GM18519 (cell line): ENCODE results near the gene INPP4B.

Experiments
- ATAC-seq: cut with Tn5 transposase; IDR thresholded peaks from one replicate; pipeline ENCODE4 v1.9.1; 2021; ENCODE audit warnings: mild to moderate bottlenecking, moderate library complexity; ENCODE audit not compliant: unreplicated experiment, low FRiP score

Gene INPP4B

DNA sequence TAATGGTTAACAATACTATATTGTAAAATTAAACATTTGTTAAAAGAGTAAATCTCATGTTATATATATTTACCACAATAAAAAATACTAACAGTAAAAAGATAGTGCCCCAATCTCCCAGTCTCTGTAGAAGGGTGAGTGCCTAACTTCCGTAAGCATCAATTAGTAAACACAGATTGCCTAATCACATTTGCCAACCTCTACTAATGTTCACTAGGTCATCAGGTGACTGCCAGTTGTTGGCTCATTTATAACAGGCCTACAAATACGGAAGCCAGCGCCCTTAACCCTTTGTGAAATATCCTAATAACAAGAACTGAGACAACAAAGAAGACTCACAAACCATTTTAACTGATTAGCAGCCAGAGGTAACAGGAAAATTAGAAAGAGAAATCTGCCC lies 345.1 kb downstream of the INPP4B start:
- ATAC-seq = no peak

DNA sequence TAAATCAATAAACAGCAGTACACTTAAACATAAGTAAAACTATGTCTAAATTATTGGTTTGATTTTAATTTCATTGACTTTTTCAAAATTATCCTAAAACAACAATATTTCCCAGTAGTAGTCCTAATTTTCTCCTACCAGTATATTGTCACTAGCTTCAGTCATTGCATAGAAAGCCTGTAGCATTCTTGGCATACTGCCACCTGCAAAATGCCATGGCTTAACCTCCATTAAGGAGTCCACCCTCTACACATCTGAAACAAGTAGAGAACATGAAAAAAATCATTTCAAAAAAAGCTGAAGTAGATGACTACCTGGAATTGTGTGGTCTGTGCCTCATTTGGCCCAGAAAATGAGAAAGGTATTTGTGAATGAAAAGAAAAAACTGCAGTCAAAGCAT lies 348.5 kb downstream of the INPP4B start:
- no peak for ATAC-seq

GRCh38 chr4:142493255-142494110 lies 352.6 kb downstream of the INPP4B start:
- ATAC-seq = no peak

DNA sequence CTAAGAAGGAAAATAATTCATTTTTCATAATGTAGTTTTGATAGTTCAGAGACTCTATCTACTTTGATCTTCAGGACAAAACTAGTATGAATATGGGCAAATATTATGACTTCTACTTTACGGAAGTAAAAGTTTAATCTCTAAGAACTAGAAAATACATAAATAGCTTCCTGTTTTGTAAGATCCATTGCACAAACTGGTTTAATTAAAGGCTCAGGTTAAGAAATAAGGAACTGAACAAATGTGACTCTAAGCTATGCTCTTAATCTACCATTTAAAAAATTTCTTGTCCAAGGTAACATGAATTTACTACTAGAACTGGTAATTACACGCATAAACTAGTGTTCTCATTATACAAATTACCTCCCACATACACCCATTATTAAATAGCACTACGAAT lies 360.6 kb downstream of the INPP4B start:
- no peak for ATAC-seq

- ATAC-seq = no peak
Measured at GRCh38 chr4:142480244-142480643, 365.9 kb downstream of the INPP4B start.

GRCh38 chr4:142475663-142476062 lies 370.4 kb downstream of the INPP4B start:
- no peak for ATAC-seq

- no peak for ATAC-seq
Measured at GRCh38 chr4:142474398-142475087, 371.6 kb downstream of the INPP4B start.

DNA sequence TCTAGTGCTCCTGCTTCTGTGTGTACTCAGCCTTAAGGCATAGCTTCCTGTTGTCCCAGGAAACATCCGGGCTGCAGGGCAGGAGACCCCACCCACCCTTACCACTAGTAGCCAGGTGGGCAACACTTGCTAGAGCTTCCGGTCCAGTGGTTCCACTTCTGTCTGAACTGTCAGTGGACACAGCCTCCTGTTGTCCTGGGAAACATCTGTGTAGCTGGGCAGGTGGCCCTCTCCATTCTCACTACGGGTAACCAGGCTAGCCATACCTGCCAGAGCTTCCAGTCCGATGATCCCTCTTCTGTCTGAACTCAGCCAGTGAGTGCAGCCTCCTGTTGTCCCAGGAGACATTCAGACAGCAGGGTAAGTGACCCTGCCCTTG lies 372.2 kb downstream of the INPP4B start:
- ATAC-seq = no peak

DNA sequence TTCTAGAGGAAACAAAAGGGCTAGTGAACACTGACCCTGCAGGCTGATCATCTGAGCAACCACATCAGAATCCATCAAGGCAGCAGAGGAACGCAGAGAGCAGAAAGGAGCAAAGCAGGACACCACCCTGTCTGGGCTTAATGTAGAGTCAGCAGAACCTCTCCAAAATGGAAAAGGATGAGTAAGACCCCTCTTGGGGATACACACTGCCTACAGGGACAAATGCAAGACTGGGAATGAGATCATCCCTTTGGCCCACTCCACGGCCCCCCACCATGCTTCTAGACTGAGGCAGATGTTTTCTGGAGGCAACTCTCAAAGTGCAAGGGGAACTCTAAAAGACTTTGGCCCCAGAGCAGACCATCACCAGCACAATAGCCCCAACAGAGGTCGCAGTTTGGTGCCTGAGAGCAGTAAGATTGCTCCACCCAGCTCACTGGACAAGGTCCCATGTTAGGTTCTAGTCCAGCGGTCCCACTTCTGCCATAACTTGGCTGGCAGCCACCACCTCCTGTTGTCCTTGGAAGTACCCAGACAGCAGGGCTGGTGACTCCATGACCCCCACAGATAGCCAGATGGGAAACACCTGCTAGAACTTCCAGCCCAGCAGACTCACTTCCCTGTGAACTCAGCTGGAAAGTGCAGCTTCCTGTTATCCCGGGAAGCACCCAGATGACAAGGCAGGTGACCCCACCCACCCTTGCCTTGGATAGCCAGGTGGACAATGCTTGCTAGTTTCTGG lies 372.7 kb downstream of the INPP4B start:
- no peak for ATAC-seq

DNA sequence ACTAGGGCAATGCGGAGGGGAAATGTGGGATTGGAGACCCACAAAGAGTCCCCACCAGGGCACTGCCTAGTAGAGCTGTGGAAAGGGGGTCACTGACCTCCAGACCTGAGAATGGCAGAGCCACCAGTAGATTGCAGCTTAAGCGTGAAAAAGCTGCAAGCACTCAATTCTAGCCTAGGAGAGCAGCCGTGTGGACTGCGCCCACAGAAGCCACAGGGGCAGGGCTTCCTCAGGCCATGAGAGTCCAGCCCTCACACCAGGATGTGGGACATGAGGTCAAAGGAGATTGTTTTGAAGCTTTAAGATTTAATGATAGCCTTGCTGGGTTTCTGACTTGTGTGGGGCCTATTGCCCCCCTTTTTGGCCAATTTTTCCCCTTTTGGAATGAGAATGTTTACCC lies 379.0 kb downstream of the INPP4B start:
- ATAC-seq = no peak

- ATAC-seq = no peak
Measured at GRCh38 chr4:142465526-142465925, 380.6 kb downstream of the INPP4B start.

DNA sequence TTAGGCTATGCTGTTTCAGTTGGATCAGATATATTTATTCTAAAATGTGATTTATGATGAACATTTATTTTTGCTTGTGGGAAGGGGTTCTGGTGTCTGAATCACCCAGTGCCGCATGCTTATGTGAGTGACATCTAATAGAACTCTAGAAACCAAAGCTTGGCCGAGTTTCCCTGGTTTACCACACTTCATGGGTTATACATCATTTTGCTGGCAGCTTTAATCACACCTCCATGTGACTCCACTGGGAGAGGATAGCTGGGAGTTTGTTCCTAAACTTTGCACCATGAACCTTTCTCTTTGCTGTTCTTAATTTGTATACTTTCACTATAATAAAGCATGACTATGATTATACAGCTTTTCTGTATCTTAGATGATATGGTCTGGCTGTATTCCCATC lies 382.9 kb downstream of the INPP4B start:
- ATAC-seq = no peak

DNA sequence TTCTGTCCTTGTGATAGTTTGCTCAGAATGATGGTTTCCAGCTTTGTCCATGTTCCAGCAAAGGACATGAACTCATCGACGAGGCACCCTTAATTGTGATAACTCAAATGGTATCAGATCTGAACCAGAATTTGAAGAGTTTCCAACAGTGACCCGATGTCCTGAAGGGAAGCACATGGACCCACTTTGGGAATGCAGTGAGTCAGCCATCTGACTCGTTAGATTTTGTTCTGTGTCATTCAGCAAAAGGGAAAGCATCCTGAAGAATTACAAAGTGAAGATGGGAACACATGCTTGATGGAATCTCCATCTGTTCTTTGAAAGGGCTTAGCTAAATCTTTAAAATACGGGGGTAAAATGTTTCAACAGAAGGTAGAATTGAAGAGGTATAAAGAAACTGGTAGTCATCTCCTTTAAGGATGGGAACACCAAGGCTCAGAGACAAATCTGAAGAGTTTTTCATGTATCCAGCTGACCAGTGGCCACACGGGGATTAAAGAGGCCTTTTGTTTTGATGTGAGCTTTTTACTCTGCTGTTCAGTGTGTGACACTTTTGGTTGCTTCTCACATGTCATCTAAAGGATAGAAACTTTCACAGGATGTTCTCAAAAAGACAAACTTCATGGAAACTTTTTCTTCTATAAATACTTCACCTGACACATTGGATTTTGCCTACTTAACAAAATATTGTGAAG lies 393.8 kb downstream of the INPP4B start:
- no peak for ATAC-seq

DNA sequence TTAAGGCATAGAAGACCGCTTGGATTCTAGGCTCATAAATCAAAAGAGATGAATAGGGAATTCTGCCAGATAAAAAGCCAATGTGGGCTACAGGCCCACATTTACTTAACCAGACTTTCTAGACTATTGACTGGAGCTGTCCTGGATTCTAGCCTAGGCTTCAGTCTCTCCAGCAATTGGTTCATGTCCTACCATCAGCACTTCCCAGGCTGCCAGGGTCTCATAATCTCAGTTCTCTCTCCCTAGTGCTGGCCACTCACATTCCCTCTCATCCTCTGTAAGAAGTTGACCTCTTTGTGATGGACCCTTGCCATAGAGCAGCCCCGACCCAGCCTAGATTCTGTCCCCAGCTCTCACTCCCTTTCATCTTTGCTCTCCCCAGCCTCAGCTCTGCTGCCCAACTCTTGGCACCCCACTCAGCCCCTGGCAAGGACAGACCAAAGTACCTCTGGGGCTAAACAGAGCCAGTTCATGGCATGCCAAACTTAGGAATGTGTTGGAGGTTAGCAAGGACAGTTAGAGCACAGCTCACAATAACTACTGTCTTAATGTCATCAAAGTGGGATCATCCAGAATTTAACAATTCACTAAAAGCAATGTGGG lies 396.2 kb downstream of the INPP4B start:
- ATAC-seq = no peak

DNA sequence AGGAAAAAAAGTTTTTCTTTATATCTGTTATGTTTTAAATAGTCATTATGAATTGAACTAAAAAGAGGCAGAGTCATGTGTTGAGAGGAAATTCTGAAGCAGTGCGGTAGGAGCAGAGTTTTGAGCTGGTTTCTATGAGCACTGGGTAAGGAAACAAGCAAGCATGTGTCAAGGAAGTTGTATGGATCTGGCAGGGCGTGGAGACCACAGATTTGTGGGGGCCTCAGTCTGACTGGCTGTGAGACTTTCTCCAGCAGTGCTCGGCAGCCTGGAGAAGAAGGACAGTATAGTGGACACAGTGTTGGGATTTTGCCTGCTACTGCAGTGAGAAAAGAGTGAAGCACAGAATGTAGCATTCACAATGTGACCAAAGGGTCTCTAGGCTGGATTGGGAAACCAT lies 399.1 kb downstream of the INPP4B start:
- no peak for ATAC-seq

- no peak for ATAC-seq
Measured at GRCh38 chr4:142443469-142443868, 402.6 kb downstream of the INPP4B start.

- no peak for ATAC-seq
Measured at GRCh38 chr4:142440093-142440492, 406.0 kb downstream of the INPP4B start.

DNA sequence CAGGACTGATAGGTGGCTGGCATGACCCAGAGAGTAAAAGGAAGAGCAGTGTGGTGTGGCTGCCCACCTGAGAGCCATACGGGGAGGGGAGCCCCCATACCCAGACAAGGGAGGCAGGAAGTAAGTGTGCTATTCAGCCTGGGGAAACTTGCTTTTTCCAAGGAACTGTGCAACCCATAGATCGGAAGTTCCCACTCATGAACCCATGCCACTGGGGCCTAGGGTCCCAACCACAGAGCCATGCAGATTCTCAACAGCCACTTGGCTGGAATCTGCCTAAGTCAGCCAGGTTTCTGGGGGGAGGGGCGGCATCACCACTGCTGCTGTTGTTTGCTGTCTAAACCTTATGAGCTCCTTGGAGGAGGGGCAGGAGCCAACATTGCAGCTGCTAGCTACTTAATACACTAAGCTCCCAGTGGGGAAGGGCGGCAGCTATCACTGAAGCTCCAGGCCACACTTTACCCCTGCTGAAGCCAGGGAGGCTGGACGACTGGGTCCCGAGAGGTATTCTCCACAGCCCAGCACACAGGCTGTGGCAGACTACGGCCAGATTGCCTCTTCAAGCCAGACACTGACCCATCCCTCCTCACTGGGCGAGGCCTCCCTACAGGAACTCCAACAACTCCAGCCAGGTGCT lies 410.4 kb downstream of the INPP4B start:
- ATAC-seq = no peak

- ATAC-seq = no peak
Measured at GRCh38 chr4:142434519-142435224, 411.4 kb downstream of the INPP4B start.
